ENCODE results near the gene GHSR. TPM values are rescaled to one million over a fixed set of nuclear protein-coding genes. Genes with fewer than 3 reads are reported as not detected.
A peak's percentile ranks its signal among the peaks of the same experiment; 100 is the strongest.

GHSR gene
- total and polyA plus RNA-seq, 7 donors = not detected

GRCh38 chr3:172454180-172454579, 5.9 kb upstream of the GHSR start:
- no peak overlapping the region for H3K4me3 ChIP-seq
- H3K9me3 ChIP-seq = no peaks in the 10 kb centered on the region
- no peak for ATAC-seq
- H3K4me1 ChIP-seq = no peaks in the 10 kb centered on the region
- no peak overlapping the region for H3K27ac ChIP-seq
- peaks cover 0 to 16% (median 8%) of the 10 kb centered on the region in 3 donors for H3K27me3 ChIP-seq (ENCODE audit: insufficient read depth in 3 of 3, low read length in 2 of 3)
- H3K36me3 ChIP-seq (ENCODE audit: insufficient read depth in 1 of 2, low read depth in 1 of 2) = no peaks in the 10 kb centered on the region
- DNase-seq = no peak
- intact Hi-C loops (cut with DNase I) = no loop called here
- TF ChIP-seq CTCF (IDR thresholded peaks at IDR 0.05) = no peak

- DNase-seq (peak; percentile 22 to 65), ATAC-seq (peak in 2 of 4 donors; percentile 61 to 68)
- TF ChIP-seq CTCF (IDR thresholded peaks at IDR 0.05) = no peak
- 2 to 4% (median 4%) methylated on average over 34 of the region's 34 CpGs for WGBS, 3 donors
- intact Hi-C loops (cut with DNase I) = no loop called here
- Histone ChIP-seq H3K9me3 (no peaks in the 10 kb centered on the region), H3K27me3 (ENCODE audit: insufficient read depth in 3 of 3, low read length in 2 of 3) (peaks cover 4 to 52% (median 23%) of the 10 kb centered on the region in 3 donors), H3K4me3 (no peak overlapping the region), H3K27ac (no peak overlapping the region), H3K36me3 (ENCODE audit: insufficient read depth in 1 of 2, low read depth in 1 of 2) (no peaks in the 10 kb centered on the region), H3K4me1 (no peaks in the 10 kb centered on the region)
These were observed 1.4 kb upstream of the GHSR start for GRCh38 chr3:172449466-172450149.

DNA sequence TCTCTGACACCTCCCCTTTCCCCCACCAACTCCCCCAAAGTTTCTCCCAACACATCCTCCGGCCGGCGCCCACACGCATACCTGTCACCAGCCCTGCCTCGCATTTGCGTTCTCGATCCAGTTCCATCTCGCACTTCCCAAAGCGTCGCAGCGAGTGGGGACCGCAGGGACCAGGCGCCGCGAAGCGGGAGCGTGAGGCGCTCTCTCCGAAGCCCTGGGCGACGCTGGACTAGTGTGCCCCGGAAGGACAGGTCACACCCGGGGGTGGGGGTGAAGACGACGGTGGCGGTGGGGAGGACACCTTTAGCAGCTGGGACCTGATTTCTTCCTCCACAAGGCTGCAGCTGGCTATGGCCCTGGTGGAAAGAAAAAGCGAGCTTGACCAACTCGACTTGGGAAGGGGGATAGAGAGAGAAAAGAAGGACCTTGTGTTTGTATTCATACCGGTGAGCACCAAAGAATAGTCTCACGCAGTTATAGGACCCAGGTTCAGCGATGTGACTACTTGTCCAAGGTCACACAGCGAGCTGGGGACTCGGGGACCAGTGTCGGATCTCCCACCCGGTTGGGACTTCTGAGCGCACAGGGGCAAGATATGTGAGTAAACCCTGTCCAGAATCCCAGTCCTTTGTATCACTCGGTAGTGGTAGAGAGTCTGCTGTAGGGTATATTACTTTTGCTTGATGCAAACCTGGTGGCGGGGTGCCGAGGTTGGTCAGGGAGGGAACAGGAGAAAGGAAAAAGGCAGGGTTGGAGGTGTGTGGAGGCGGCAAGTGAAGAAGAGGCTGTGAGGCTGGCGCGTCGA, 607 bp upstream of the GHSR start:
- Histone ChIP-seq H3K27ac (no peak overlapping the region), H3K9me3 (no peaks in the 10 kb centered on the region), H3K4me3 (no peak overlapping the region), H3K27me3 (ENCODE audit: insufficient read depth in 3 of 3, low read length in 2 of 3) (peaks cover 4 to 52% (median 23%) of the 10 kb centered on the region in 3 donors), H3K36me3 (ENCODE audit: insufficient read depth in 1 of 2, low read depth in 1 of 2) (no peaks in the 10 kb centered on the region), H3K4me1 (no peaks in the 10 kb centered on the region)
- 4 to 7% (median 5%) methylated on average over 43 of the region's 43 CpGs for WGBS, 3 donors
- no peak for DNase-seq
- no peak for ATAC-seq
- no peak for TF ChIP-seq CTCF (IDR thresholded peaks at IDR 0.05)
- intact Hi-C loops (cut with DNase I) = no loop called here

DNA sequence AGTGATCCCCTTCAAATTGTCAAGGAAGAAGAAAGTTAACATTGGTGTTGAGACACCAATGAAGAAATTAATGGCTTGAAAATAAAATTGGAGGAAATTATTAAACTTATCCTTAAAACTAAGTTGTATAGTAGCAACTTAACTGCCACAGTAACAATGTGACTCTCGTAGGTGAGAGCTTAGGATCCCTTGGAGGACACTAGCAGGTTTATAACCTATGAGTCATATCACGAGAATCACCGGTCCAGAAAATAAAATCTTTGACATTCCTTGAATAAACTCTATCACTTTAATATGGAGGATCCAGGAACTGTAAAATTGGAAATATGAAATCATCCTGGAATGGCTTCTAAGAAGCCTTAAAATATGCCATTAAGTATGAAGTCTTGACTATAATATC, 2.1 kb downstream of the GHSR start:
- ATAC-seq (no peak), DNase-seq (no peak)
- H3K4me3 ChIP-seq = no peak overlapping the region
- TF ChIP-seq CTCF (IDR thresholded peaks at IDR 0.05) = no peak
- peaks cover 4 to 52% (median 23%) of the 10 kb centered on the region in 3 donors for H3K27me3 ChIP-seq (ENCODE audit: insufficient read depth in 3 of 3, low read length in 2 of 3)
- H3K4me1 ChIP-seq = no peaks in the 10 kb centered on the region
- 76 to 85% (median 76%) methylated on average over 3 of the region's 3 CpGs for WGBS, 3 donors
- H3K36me3 ChIP-seq (ENCODE audit: insufficient read depth in 1 of 2, low read depth in 1 of 2) = no peaks in the 10 kb centered on the region
- H3K27ac ChIP-seq = no peak overlapping the region
- no peaks in the 10 kb centered on the region for H3K9me3 ChIP-seq
- intact Hi-C loops (cut with DNase I) = no loop called here
